ENCODE data around the gene ASPM. TPM values are rescaled to one million over a fixed set of nuclear protein-coding genes. Genes with fewer than 3 reads are reported as not detected.

Gene ASPM
- total and polyA plus RNA-seq, 10 donors = 0.70 to 13.3 (median 3.5) TPM

DNA sequence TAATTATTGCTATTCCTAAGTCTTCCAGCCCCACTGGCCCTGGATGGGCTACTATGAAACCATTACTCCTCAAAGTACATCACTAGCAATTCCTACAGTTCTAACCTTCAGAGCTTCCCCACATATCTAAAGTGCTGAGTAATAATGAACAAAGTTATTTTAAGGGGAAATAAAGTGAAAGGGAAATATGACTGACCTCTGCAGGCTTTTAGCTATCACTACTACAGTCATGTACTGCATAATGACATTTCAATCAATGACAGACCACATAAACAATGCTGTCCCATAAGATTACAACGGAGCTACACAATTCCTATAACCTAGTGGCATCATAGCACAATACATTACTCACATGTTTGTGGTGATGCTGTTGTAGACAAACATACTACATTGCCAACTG lies 32.5 kb upstream of the ASPM start:
- Histone ChIP-seq H3K27ac (no peak overlapping the region), H3K27me3 (replicated peaks in 1 of 7) (no peaks in the 10 kb centered on the region), H3K4me3 (no peak overlapping the region), H3K4me1 (peaks cover 0 to 23% (median 0%) of the 10 kb centered on the region in 6 donors), H3K9me3 (no peaks in the 10 kb centered on the region), H3K36me3 (peaks cover 2 to 96% (median 42%) of the 10 kb centered on the region in 6 donors)
- intact Hi-C loops (cut with DNase I; ENCODE audit: low total_unique reads) = no loop called here
- TF ChIP-seq POLR2A (IDR thresholded peaks at IDR 0.05) = no peak
- TF ChIP-seq, protein P1, sequence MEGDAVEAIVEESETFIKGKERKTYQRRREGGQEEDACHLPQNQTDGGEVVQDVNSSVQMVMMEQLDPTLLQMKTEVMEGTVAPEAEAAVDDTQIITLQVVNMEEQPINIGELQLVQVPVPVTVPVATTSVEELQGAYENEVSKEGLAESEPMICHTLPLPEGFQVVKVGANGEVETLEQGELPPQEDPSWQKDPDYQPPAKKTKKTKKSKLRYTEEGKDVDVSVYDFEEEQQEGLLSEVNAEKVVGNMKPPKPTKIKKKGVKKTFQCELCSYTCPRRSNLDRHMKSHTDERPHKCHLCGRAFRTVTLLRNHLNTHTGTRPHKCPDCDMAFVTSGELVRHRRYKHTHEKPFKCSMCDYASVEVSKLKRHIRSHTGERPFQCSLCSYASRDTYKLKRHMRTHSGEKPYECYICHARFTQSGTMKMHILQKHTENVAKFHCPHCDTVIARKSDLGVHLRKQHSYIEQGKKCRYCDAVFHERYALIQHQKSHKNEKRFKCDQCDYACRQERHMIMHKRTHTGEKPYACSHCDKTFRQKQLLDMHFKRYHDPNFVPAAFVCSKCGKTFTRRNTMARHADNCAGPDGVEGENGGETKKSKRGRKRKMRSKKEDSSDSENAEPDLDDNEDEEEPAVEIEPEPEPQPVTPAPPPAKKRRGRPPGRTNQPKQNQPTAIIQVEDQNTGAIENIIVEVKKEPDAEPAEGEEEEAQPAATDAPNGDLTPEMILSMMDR (IDR thresholded peaks at IDR 0.05 in 8 of 11, conservative IDR thresholded peaks at IDR 0.05 in 3 of 11) = no peak
- no peak for TF ChIP-seq POLR2AphosphoS5 (IDR thresholded peaks at IDR 0.05)
- 30 to 45% (median 35%) methylated on average over 1 of the region's 1 CpG for WGBS, 5 donors
- DNase-seq = no peak

DNA sequence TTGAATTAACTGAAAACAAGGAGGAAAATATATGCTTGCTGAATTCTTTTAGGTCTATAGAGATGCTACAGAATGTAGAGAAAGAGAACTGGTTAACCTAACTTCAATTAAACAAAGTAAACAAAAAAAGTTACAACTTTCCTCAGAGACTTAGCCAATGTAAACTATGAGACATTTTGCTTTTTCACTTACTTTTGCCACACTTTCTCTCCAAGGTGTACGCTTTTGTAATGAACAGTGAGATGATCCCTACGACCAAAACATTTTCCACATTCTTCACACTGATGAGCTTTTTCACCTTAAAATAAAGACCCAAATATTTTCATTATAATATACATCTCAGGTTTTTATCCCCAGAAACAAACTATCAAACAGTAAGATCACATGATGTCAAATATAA lies 28.3 kb upstream of the ASPM start:
- DNase-seq = no peak
- H3K27me3 ChIP-seq (replicated peaks in 1 of 7) = no peaks in the 10 kb centered on the region
- TF ChIP-seq POLR2A (IDR thresholded peaks at IDR 0.05) (no peak), POLR2AphosphoS5 (IDR thresholded peaks at IDR 0.05) (no peak)
- TF ChIP-seq, protein P1 (IDR thresholded peaks at IDR 0.05 in 8 of 11, conservative IDR thresholded peaks at IDR 0.05 in 3 of 11) = no peak
- WGBS, 5 donors = 92 to 96% (median 95%) methylated on average over 2 of the region's 2 CpGs
- H3K27ac ChIP-seq = no peak overlapping the region
- no peak overlapping the region for H3K4me3 ChIP-seq
- no peaks in the 10 kb centered on the region for H3K9me3 ChIP-seq
- no peaks in the 10 kb centered on the region for H3K4me1 ChIP-seq
- intact Hi-C loops (cut with DNase I; ENCODE audit: low total_unique reads) = no loop called here
- peaks cover 2 to 100% (median 37%) of the 10 kb centered on the region in 6 donors for H3K36me3 ChIP-seq

DNA sequence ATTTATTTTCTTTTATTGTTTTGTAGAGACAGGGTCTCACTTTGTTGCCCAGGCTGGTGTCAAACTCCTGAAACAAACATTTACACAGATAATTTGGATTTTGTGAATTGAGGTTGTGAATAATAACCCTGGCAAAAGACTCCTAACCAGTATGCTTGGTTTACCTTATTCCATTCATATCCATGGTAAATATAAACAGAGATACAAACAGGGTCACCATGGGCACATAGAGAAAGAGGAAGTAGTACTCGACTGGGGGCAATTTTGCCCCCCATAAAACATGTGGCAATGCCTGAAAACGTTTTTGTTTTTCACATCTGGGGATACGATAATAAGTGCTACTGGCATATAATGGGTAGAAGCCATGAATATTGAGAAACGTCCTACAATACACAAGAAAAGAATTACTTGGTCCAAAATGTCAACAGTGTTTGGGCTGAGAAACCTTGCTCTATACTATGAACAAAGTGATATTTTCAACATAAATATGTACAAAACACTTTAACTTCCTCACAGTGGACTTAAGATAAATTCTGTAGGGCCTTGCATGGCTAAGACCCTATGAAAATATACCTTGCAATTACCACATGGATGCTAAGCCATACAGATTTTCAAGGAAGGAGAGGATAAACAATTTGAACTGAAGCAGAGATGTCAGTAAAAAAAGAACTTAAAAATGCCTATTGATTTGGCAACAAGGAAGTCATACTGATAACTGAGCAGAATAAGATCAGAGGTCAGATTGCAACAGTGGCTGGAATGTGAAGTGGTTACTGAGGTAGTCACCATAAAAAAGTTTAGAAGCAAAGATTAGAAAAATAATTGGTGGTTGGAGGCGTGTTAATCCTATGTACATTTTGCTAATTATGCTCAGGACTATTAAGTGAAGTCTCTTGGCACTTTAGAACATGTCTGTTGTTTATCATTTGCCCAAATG lies 27.4 kb upstream of the ASPM start:
- Histone ChIP-seq H3K9me3 (no peaks in the 10 kb centered on the region), H3K36me3 (peaks cover 2 to 98% (median 29%) of the 10 kb centered on the region in 6 donors), H3K27ac (no peak overlapping the region), H3K4me3 (no peak overlapping the region), H3K27me3 (replicated peaks in 1 of 7) (no peaks in the 10 kb centered on the region), H3K4me1 (no peaks in the 10 kb centered on the region)
- intact Hi-C loops (cut with DNase I; ENCODE audit: low total_unique reads) = no loop called here
- DNase-seq = no peak
- WGBS, 5 donors = 67 to 81% (median 77%) methylated on average over 5 of the region's 5 CpGs
- TF ChIP-seq POLR2A (IDR thresholded peaks at IDR 0.05) = no peak
- TF ChIP-seq, protein P1 (IDR thresholded peaks at IDR 0.05 in 8 of 11, conservative IDR thresholded peaks at IDR 0.05 in 3 of 11) = no peak
- TF ChIP-seq POLR2AphosphoS5 (IDR thresholded peaks at IDR 0.05) = no peak

DNA sequence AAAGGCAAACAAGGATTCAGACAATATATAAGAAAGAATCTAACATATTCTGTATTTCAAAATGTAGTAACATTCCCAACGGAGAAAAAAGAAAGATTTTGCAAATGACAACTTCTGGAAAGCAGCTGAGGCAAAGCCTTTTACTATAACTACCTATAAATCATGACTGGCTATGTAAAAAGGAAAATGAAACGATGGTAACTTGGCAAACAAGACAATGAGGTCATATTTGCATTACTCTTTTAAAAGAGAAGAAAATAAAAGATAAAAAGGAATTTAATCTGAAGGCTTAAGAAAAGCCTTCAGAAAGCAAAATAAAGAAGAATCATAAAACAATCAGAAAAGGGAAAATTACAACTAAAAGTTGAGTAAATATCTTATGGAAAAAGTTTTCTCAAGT lies 25.1 kb upstream of the ASPM start:
- Histone ChIP-seq H3K27me3 (replicated peaks in 1 of 7) (no peaks in the 10 kb centered on the region), H3K27ac (no peak overlapping the region), H3K9me3 (no peaks in the 10 kb centered on the region), H3K4me1 (no peaks in the 10 kb centered on the region), H3K4me3 (no peak overlapping the region), H3K36me3 (peaks cover 0 to 98% (median 25%) of the 10 kb centered on the region in 6 donors)
- WGBS, 5 donors = 51 to 65% (median 56%) methylated on average over 2 of the region's 2 CpGs
- no peak for TF ChIP-seq POLR2A (IDR thresholded peaks at IDR 0.05)
- TF ChIP-seq, protein P1 (IDR thresholded peaks at IDR 0.05 in 8 of 11, conservative IDR thresholded peaks at IDR 0.05 in 3 of 11) = no peak
- intact Hi-C loops (cut with DNase I; ENCODE audit: low total_unique reads) = no loop called here
- DNase-seq = no peak
